Activated CD4-positive, CD25-positive, alpha-beta regulatory T cell (primary cell): ENCODE measurements around the gene RYR2.

Experiments
- DNase-seq, 4 experiments: peaks; one replicate each; lab custom pipeline; 2025; lab: John Stamatoyannopoulos, UW

RYR2 gene

GRCh38 chr1:237864338-237865244 is 822.6 kb downstream of the RYR2 start:
- no peak for DNase-seq

GRCh38 chr1:237867380-237867888 is 825.5 kb downstream of the RYR2 start:
- DNase-seq: no peak

- DNase-seq: no peak
These were observed 827.0 kb downstream of the RYR2 start for GRCh38 chr1:237868817-237869600.

GRCh38 chr1:237873487-237874211 is 831.7 kb downstream of the RYR2 start:
- DNase-seq: no peak

GRCh38 chr1:237875291-237875690 is 833.3 kb downstream of the RYR2 start:
- no peak for DNase-seq

DNA sequence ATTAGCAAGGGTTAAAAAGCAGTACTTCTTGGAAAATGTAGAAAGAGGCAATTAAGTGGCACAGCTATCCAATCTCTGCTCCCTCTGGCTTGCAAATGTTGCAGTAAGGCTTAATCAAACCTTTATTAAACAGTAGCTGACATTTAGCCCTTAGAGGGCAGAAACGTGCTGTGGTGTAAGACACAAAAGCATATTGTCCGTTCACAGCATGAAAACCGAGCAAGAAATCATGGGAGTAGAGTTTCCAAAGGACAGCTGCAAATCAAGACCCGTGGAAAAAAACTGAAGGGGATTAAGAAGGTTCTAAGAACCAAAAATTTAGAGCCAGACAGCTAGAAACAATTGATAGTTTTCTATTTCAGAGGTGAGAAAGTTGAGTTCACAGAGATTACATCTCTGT is 835.6 kb downstream of the RYR2 start:
- no peak for DNase-seq

- DNase-seq: no peak
These were observed 836.4 kb downstream of the RYR2 start for GRCh38 chr1:237878406-237878805.

- DNase-seq: no peak
These were observed 837.2 kb downstream of the RYR2 start for GRCh38 chr1:237879195-237879594.
